ENCODE data around the gene TDRD1.

GRCh38 chr10:114188001-114188400, 8.8 kb downstream of the TDRD1 start:
- TF ChIP-seq POLR2AphosphoS5 (IDR thresholded peaks at IDR 0.05; ENCODE audit: low read depth, low read length) (no peak), POLR2A (IDR thresholded peaks at IDR 0.05; ENCODE audit: low read depth, low read length) (no peak)
